Kidney (tissue), 14 donors: ENCODE measurements around the gene PLEKHA8. TPM values are rescaled to one million over a fixed set of nuclear protein-coding genes. Genes with fewer than 3 reads are reported as not detected.

Experiments
- DNase-seq, 5 donors: peaks; one replicate each; pipeline ENCODE4 v3.0.0-alpha.2; 2013 to 2020
- FAIRE-seq: peaks from 2 replicates; lab custom pipeline; 2012; peaks lifted over from hg19 to GRCh38; lab: Jason Lieb, UNC
- H3K27ac ChIP-seq, 2 donors: one replicate each; pipeline ENCODE4 v1.7.0; 2013; ENCODE audit warnings: low read depth in 2 of 2, low read length in 2 of 2, inconsistent platforms in 1 of 2
- H3K27me3 ChIP-seq: one replicate; pipeline ENCODE4 v1.7.1; 2013; ENCODE audit warnings: low read length, inconsistent platforms; ENCODE audit not compliant: control insufficient read depth, insufficient read depth
- H3K36me3 ChIP-seq, 3 donors: one replicate each; pipeline versions ENCODE4 v1.7.0 to v1.7.1; 2013; ENCODE audit warnings: low read length in 3 of 3, control low read depth in 1 of 3, inconsistent platforms in 1 of 3; ENCODE audit not compliant: insufficient read depth in 3 of 3, control insufficient read depth in 2 of 3
- H3K4me1 ChIP-seq, 3 donors: one replicate each; pipeline versions ENCODE4 v1.7.0 to v1.7.1; 2013; ENCODE audit warnings: low read length in 3 of 3, inconsistent platforms in 1 of 3, low read depth in 1 of 3; ENCODE audit not compliant: control insufficient read depth in 2 of 3, insufficient read depth in 2 of 3
- H3K4me3 ChIP-seq, 3 donors: one replicate each; pipeline versions ENCODE4 v1.7.0 to v1.8.1; 2013; ENCODE audit warnings: low read length in 3 of 3, control low read depth in 1 of 3, inconsistent platforms in 1 of 3
- H3K9ac ChIP-seq, 3 donors: one replicate each; pipeline versions ENCODE4 v1.7.0 to v1.7.1; 2013; ENCODE audit warnings: low read length in 3 of 3, control low read depth in 1 of 3, inconsistent platforms in 1 of 3
- H3K9me3 ChIP-seq, 3 donors: one replicate each; pipeline versions ENCODE4 v1.7.0 to v1.7.1; 2013; ENCODE audit warnings: low read length in 3 of 3, control low read depth in 1 of 3, inconsistent platforms in 1 of 3; ENCODE audit not compliant: control insufficient read depth in 2 of 3, insufficient read depth in 1 of 3
- CTCF ChIP-seq: IDR thresholded peaks from 3 replicates; pipeline ENCODE4 v1.5.1; 2012; ENCODE audit warnings: mild to moderate bottlenecking, moderate library complexity, borderline replicate concordance; ENCODE audit not compliant: insufficient read depth; ENCODE audit errors: extremely low read depth
- intact Hi-C: fragments of 100-400 bp; cut with DNase I; formaldehyde crosslinking; loops from one replicate; pipeline ENCODE4 v1.11.1; 2022
- polyA plus RNA-seq: library from polyadenylated mRNA; stranded (reverse); fragments of 350-450 nt; fragmentation: Illumina TruSeq; extraction: RNeasy Lipid Tissue Mini Kit (QIAGEN cat#74804); gene quantifications from one replicate; pipeline ENCODE4 v1.2.3, GENCODE V29; 2014; ENCODE audit warnings: low read depth, low replicate concordance; ENCODE audit not compliant: insufficient read depth
- total RNA-seq: library from RNA; stranded (reverse); fragmentation: NEBNext Ultra II Directional; extraction: Animal tissue kit (Norgen Biotek cat#: 25700); gene quantifications from one replicate; pipeline ENCODE4 v1.2.1, GENCODE V29; 2021
- donor health status: control.
- donor health status: control.
- donor health status: control.
- donor health status: control.
- donor health status: control.
- donor health status: DM: yes; HTN: yes; CAD: no.
- donor health status: Normal renal cell carcinoma (clear cell type).

PLEKHA8 gene
- total and polyA plus RNA-seq, 2 donors from 2014 or later = 4.8 to 8.5 TPM

- intact Hi-C loops = no loop called here
- no peak overlapping the region for H3K4me3 ChIP-seq
- no peak for TF ChIP-seq CTCF
- no peaks in the 10 kb centered on the region for H3K9me3 ChIP-seq
- peaks cover 0 to 10% (median 6%) of the 10 kb centered on the region in 3 donors for H3K36me3 ChIP-seq
- DNase-seq = no peak
- H3K9ac ChIP-seq = no peak overlapping the region
- H3K27ac ChIP-seq = no peak overlapping the region
- no peak for FAIRE-seq
- H3K4me1 ChIP-seq = no peaks in the 10 kb centered on the region
- no peaks in the 10 kb centered on the region for H3K27me3 ChIP-seq
Measured at GRCh38 chr7:30041526-30042269, 13.5 kb downstream of the PLEKHA8 start.

DNA sequence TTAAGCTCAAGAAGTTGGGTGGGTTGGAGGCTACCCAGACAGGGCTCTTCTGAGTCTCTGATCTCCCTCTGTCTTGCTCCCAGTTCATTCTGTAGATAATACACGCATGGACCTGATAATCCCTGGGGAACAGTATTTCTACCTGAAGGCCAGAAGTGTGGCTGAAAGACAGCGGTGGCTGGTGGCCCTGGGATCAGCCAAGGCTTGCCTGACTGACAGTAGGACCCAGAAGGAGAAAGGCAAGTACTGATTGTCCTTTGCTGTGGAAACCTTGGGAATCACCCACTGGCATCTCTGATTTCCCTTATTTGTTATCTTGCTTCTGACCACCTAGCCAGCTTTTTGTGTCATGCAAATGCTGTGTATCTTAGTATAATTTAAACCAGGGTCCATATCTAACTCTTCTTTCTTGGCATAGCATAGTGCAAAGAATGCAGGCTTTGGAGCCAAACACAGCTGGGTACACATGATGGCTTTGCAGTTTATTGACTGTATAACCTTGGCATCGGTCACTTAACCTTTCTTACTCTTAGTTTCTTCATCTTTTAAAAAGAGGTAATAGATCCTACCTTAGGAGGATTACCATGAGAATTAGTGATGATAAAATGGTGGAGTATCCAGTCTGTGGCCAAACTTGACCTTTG lies 18.0 kb downstream of the PLEKHA8 start:
- H3K4me3 ChIP-seq = no peak overlapping the region
- H3K36me3 ChIP-seq = peaks cover 0 to 12% (median 11%) of the 10 kb centered on the region in 3 donors
- TF ChIP-seq CTCF = no peak
- no peak overlapping the region for H3K9ac ChIP-seq
- H3K27me3 ChIP-seq = no peaks in the 10 kb centered on the region
- no peaks in the 10 kb centered on the region for H3K9me3 ChIP-seq
- intact Hi-C loops = no loop called here
- DNase-seq (no peak), FAIRE-seq (no peak)
- peaks cover 0 to 4% (median 0%) of the 10 kb centered on the region in 3 donors for H3K4me1 ChIP-seq
- no peak overlapping the region for H3K27ac ChIP-seq

DNA sequence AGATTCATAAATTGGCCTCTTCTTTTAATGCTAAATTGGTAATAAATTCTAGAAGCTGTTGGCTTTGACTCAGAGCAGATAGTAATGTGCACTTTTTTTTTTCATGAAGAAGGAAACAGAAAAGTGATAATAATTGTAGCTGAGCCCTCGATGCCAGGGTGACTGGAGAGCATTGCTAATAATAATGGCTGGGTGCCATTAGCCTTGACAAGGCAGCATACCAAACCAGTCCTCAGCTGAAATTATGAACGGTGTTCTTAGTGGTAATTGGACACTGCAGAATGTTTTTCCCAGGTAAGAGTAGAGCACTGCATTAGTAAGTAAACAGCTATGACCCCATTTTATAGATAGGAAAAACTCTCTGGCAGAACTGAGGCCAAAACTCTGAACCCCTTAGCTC lies 18.9 kb downstream of the PLEKHA8 start:
- no peak for TF ChIP-seq CTCF
- H3K4me1 ChIP-seq = peaks cover 0 to 4% (median 0%) of the 10 kb centered on the region in 3 donors
- H3K9ac ChIP-seq = no peak overlapping the region
- H3K27ac ChIP-seq = no peak overlapping the region
- no peak for FAIRE-seq
- H3K36me3 ChIP-seq = peaks cover 0 to 12% (median 11%) of the 10 kb centered on the region in 3 donors
- intact Hi-C loops = no loop called here
- no peaks in the 10 kb centered on the region for H3K27me3 ChIP-seq
- H3K4me3 ChIP-seq = no peak overlapping the region
- H3K9me3 ChIP-seq = no peaks in the 10 kb centered on the region
- no peak for DNase-seq
